ENCODE measurements around the gene GRIA4. TPM values are rescaled to one million over a fixed set of nuclear protein-coding genes. Genes with fewer than 3 reads are reported as not detected.

GRIA4 gene
- total and polyA plus RNA-seq, 2 donors = 3.1 TPM; not detected in 1

DNA sequence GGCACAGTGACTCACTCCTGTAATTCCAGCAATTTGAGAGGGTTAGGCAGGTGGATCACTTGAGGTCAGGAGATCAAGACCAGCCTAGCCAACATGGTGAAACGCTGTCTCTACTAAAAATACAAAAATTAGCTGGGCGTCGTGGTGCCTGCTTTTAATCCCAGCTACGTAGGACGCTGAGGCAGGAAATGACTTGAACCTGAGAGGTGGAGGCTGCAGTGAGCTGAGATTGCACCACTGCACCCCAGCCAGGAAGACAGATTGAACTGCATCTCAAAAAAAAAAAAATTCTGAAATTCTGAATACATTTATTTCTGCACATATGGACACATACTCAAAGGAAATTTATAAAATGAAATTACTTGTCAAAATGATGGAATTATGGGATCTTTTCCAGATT lies 103.2 kb downstream of the GRIA4 start:
- Histone ChIP-seq H3K4me1 (ENCODE audit: insufficient read depth) (no peaks in the 10 kb centered on the region), H3K4me3 (ENCODE audit: low read depth, low read length) (no peak overlapping the region), H3K27ac (ENCODE audit: low read depth) (no peak overlapping the region), H3K36me3 (ENCODE audit: insufficient read depth) (no peaks in the 10 kb centered on the region)
- no peak for DNase-seq (ENCODE audit: extremely low spot score)
- 67% methylated on average over 5 of the region's 5 CpGs for WGBS

DNA sequence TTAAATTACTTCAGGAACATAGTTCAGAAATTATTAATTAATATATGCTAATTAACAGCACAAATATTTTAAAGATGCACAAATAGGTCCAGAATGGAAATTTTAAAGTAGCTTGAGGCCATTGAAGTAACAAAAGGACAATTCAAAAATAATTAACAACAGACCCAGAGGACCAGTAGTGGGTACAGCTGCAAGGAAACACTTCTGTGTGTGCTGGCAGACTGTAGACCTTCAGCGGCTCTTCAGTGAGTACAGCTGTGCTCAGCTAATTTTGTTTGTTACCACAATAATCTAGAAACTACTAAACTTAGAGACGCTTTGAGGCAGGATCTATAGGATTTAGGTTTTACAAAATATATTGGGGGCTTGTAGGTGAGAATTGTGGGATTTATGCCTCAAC lies 103.8 kb downstream of the GRIA4 start:
- no peaks in the 10 kb centered on the region for H3K4me1 ChIP-seq (ENCODE audit: insufficient read depth)
- no peak for DNase-seq (ENCODE audit: extremely low spot score)
- no peak overlapping the region for H3K4me3 ChIP-seq (ENCODE audit: low read depth, low read length)
- no peak overlapping the region for H3K27ac ChIP-seq (ENCODE audit: low read depth)
- H3K36me3 ChIP-seq (ENCODE audit: insufficient read depth) = no peaks in the 10 kb centered on the region
- 80% methylated on average over 2 of the region's 2 CpGs for WGBS

DNA sequence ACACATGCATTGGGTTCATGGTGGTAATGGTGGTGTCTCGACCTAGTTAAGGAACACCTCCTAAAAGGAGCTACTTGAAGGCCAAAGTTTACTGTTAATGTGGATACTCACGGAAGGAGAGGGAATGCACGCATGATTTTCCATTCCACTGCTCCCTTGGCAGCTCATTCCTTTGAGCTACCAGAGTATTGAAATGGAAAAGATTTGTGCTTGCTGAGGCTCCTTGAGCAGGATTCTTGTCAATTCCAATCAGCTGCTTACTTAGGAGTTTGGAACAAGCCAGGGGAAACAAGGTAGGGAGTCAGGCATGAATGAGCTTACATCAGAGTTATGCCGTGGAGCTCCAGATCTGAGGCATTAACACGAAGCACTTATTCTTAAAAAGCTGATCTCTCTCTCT lies 108.8 kb downstream of the GRIA4 start:
- Histone ChIP-seq H3K4me3 (ENCODE audit: low read depth, low read length) (no peak overlapping the region), H3K27ac (ENCODE audit: low read depth) (no peak overlapping the region), H3K36me3 (ENCODE audit: insufficient read depth) (no peaks in the 10 kb centered on the region), H3K4me1 (ENCODE audit: insufficient read depth) (no peaks in the 10 kb centered on the region)
- WGBS = 79% methylated on average over 5 of the region's 5 CpGs
- no peak for DNase-seq (ENCODE audit: extremely low spot score)

DNA sequence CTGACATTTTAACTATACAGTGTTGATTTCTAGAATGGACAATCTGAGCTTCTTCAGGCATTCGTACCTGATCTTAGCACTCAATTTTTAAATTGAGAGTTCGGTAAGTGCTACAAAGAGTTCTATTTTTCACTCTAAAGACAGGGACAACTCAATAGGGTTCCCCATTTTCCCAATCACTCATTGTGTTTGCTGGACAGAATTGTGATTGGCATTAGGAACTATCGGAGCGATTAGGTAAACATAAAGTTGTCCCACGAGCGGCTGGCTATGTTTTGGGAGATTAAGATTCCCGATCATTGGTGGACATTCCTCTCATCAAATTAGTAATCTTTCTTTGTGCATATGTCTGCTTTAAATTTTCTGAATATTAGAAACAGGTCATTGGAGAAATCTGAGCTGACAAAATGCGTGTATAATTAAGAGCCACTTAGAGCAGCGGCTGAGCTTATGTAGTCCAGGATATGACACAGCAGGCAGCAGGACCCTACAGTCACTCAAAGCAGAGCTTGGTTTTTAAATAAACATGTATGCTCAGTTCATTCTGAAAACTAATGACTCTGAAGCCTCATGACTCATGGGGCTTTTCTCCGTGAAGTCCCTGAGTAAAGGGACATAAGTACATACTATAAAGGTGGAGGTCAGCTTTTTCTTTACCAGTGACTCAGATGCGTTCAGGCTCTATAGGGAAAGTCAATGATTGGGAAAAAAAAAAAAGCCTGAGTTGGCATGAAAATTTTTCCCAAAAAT lies 109.4 kb downstream of the GRIA4 start:
- H3K4me3 ChIP-seq (ENCODE audit: low read depth, low read length) = no peak overlapping the region
- no peak overlapping the region for H3K27ac ChIP-seq (ENCODE audit: low read depth)
- WGBS = 83% methylated on average over 11 of the region's 11 CpGs
- no peaks in the 10 kb centered on the region for H3K36me3 ChIP-seq (ENCODE audit: insufficient read depth)
- DNase-seq (ENCODE audit: extremely low spot score) = no peak
- no peaks in the 10 kb centered on the region for H3K4me1 ChIP-seq (ENCODE audit: insufficient read depth)

DNA sequence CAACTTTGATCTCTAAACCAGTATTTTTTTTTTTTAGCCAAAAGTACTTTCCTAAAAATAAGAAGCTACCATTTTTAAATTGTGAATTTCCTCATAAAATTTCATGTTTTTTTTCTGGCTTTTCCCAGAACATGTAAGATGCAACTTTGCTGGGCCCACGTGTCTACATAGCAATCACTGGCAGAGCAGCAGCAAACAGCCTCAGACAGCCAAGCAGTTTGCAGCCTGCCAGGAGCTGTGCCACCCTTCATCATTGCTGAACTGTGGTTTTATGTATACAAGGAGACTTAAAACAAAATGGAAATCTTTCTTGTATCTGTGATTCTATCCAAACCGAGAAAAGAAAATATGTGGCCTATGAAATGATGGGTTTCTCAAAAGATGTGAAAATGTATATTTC lies 110.2 kb downstream of the GRIA4 start:
- 77% methylated on average over 2 of the region's 2 CpGs for WGBS
- no peaks in the 10 kb centered on the region for H3K36me3 ChIP-seq (ENCODE audit: insufficient read depth)
- no peak overlapping the region for H3K4me3 ChIP-seq (ENCODE audit: low read depth, low read length)
- no peak for DNase-seq (ENCODE audit: extremely low spot score)
- H3K4me1 ChIP-seq (ENCODE audit: insufficient read depth) = no peaks in the 10 kb centered on the region
- H3K27ac ChIP-seq (ENCODE audit: low read depth) = no peak overlapping the region

DNA sequence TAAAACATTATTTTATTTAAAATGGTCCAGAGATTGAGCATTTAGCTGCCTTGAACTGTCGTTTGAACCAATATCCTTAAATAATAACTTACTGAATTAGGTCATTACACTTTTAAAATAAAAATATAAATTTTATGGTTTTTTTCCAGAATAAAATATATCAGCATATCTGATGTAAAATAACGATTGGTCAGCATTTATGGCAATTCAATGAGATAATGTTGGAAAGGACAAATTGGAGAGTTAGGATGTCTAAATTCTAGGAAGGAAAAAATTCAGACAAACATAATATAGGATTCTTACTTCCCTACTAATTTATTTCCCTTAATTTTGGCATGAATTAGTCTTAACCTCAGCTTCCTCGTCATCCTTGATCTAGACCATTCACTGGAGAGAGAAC lies 113.4 kb downstream of the GRIA4 start:
- Histone ChIP-seq H3K27ac (ENCODE audit: low read depth) (no peak overlapping the region), H3K4me1 (ENCODE audit: insufficient read depth) (no peaks in the 10 kb centered on the region), H3K4me3 (ENCODE audit: low read depth, low read length) (no peak overlapping the region), H3K36me3 (ENCODE audit: insufficient read depth) (no peaks in the 10 kb centered on the region)
- no peak for DNase-seq (ENCODE audit: extremely low spot score)
- WGBS = 81% methylated on average over 3 of the region's 3 CpGs

DNA sequence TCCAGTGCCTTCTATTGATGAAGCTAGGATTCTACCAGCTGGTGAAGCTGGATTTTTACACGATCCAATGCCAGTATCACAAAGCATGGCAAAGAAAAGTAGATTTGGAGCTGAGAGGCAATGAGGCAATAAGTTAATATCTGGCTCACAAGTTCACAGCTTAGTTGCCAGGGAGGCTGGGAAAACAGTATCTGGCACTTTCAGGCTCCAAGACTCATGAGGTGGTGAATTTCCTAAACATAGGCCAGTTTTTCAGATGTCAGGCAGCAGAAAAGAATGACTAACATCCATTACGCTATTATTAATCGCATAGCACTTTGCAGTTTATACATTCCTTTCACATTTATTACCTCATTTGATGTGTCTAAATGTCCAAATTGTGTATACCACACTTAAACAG lies 122.7 kb downstream of the GRIA4 start:
- Histone ChIP-seq H3K36me3 (ENCODE audit: insufficient read depth) (no peaks in the 10 kb centered on the region), H3K4me3 (ENCODE audit: low read depth, low read length) (no peak overlapping the region), H3K27ac (ENCODE audit: low read depth) (no peak overlapping the region), H3K4me1 (ENCODE audit: insufficient read depth) (no peaks in the 10 kb centered on the region)
- DNase-seq (ENCODE audit: extremely low spot score) = no peak
- 77% methylated on average over 3 of the region's 3 CpGs for WGBS

DNA sequence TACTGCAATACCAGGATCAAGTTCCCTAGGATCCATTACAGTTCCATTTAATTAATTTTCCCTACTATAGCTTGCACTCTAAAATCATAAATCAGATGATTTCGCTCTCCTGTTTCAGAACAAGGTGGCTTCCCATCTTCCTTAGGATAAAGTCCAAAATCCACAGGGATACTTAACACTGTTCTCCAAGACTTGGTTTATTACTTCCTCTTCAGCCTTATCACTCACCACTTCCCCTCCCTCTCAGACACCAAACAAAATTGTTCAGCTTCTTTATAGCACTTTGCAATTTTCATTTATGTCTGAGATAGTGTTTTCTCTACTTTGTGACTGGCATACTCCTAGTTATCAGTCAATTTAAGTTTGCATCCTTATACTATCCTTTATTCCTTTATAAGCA lies 124.6 kb downstream of the GRIA4 start:
- H3K27ac ChIP-seq (ENCODE audit: low read depth) = no peak overlapping the region
- H3K36me3 ChIP-seq (ENCODE audit: insufficient read depth) = no peaks in the 10 kb centered on the region
- no peaks in the 10 kb centered on the region for H3K4me1 ChIP-seq (ENCODE audit: insufficient read depth)
- DNase-seq (ENCODE audit: extremely low spot score) = no peak
- 81% methylated on average over 1 of the region's 1 CpG for WGBS
- H3K4me3 ChIP-seq (ENCODE audit: low read depth, low read length) = no peak overlapping the region

DNA sequence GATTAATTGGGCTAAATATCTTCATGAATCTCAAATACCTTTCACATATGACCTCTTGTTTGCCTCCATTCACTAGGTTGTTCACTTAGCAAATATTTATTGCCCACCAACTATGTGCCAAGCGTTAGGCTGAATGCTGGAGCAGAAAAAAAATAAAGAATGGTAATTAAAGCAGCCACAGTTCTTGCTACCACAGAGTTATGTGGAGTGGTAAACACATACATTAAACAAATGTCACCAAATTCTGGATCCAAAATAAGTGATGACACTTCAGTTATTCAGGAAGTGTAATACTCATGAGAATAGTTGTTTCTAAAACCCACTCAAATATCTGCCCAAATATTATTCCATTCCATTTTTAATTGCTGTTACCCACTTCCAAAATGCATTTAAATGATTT lies 128.4 kb downstream of the GRIA4 start:
- no peaks in the 10 kb centered on the region for H3K4me1 ChIP-seq (ENCODE audit: insufficient read depth)
- no peak for DNase-seq (ENCODE audit: extremely low spot score)
- no peaks in the 10 kb centered on the region for H3K36me3 ChIP-seq (ENCODE audit: insufficient read depth)
- H3K27ac ChIP-seq (ENCODE audit: low read depth) = no peak overlapping the region
- 82% methylated on average over 1 of the region's 1 CpG for WGBS
- H3K4me3 ChIP-seq (ENCODE audit: low read depth, low read length) = no peak overlapping the region

DNA sequence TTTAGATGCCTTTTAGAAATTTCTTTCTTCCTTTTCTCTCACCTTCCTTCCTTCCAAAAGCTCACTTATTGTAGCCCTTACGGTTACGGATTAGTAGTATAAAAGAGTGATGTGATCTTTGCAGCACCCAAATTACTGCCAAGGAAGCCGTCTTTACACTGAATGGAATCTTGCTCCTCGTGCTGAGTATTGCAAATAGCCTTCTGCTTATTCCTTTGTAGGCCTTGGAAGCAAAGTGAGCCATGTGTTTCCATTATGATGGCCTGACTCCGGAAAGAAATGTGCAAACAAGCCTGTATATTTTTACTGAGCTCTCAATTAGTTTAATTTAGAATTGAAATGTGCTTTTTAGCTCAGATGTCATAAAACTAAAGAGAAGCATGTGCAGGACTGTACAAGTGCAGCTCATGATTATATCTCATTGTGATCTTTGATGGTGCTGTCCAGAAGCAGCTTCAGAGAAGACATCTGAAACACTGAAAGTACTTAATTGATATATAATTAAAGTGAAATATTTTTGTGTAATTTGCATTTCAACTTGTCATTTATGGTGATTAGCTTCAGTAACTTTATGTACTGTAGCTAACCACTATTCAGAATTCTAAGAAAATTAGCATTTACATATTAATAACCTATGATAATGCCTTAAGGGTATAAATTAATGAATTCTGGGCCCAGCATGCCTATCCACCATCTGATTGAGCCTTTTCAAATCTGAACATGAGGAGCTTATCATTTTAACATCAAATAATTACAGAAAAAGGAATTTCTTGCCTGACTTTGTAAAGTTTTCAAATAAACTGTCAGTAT lies 129.3 kb downstream of the GRIA4 start:
- Histone ChIP-seq H3K4me1 (ENCODE audit: insufficient read depth) (no peaks in the 10 kb centered on the region), H3K4me3 (ENCODE audit: low read depth, low read length) (no peak overlapping the region), H3K36me3 (ENCODE audit: insufficient read depth) (no peaks in the 10 kb centered on the region), H3K27ac (ENCODE audit: low read depth) (no peak overlapping the region)
- WGBS = 70% methylated on average over 5 of the region's 5 CpGs
- no peak for DNase-seq (ENCODE audit: extremely low spot score)

DNA sequence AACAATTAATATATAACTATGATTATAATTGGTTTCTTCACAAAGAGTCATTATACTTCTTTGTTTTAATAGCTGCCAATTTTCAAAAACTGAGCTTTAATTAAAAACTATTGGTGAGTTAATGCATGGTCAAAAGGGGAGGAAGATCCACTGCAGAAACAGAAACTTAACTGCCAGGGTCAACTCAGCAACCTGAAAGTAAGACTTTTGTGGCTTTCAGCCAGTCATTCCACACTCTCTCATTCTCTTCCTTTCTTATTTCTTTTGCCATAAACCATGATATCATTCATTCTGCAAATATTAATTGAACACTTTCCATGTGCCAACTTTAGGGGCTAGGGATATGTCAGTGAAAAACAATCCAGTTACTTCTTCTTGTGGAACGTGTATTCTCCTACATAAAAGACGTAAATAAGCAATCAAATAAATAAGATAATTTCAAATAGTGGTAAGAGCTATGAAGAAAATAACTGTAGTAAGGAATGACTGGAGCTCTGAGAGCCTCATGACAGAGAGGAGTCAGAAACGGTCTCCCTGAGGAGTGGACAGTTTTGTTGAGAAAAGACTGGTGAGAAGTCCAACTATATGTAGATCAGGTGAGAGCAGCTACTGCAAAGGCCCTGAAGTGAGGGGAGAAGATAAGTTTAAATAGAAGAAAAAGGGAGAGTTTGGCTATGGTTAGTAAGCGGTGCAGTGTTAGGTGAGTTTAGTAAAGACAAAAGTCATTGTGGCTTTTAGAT lies 130.5 kb downstream of the GRIA4 start:
- WGBS = 85% methylated on average over 4 of the region's 4 CpGs
- Histone ChIP-seq H3K4me3 (ENCODE audit: low read depth, low read length) (no peak overlapping the region), H3K27ac (ENCODE audit: low read depth) (no peak overlapping the region), H3K4me1 (ENCODE audit: insufficient read depth) (no peaks in the 10 kb centered on the region), H3K36me3 (ENCODE audit: insufficient read depth) (no peaks in the 10 kb centered on the region)
- DNase-seq (ENCODE audit: extremely low spot score) = no peak

DNA sequence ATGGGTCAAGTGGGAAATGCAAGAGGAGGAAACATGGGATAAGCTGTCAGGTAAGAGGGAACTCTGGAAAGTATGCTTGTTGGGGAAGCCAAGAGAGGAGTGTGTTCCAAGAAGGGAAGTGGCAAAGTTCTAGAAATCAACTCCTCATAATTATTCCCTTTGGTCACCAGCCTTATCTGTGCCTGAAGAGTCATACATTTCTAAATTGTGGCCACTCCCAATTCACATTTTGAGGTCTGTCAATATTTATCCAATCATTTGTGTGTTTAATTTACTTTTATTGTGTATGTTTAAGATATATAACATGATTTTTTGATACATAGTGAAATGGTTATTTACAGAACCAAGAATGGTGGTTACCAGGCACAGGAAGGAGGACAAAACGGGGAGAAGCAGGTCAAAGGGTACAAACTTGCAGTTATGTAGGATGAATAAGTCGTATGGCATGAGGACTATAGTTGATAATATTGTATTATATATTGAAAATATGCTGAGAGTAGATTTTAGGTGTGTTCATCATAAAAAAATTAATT lies 131.7 kb downstream of the GRIA4 start:
- 79% methylated on average over 2 of the region's 2 CpGs for WGBS

DNA sequence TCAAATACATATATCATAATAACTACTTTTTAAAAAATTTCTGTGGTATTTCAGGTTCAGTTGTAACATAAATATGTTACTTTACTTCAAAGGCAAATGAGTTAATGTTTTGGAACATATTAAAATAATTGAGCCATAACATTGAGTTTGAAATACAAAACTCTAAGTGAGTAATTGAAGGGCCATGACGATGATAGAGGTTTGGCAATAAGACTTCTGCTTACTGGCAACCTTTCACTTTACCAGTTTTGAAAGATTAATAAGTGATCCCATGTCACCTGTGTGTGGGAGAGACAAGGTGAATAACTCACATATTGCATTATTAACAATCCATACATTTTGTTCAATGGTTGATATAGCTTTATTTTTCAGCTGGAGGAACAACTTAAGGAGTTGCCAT lies 144.4 kb downstream of the GRIA4 start:
- H3K4me1 ChIP-seq (ENCODE audit: insufficient read depth) = no peaks in the 10 kb centered on the region
- no peak overlapping the region for H3K27ac ChIP-seq (ENCODE audit: low read depth)
- 78% methylated on average over 1 of the region's 1 CpG for WGBS
- no peak overlapping the region for H3K4me3 ChIP-seq (ENCODE audit: low read depth, low read length)
- H3K36me3 ChIP-seq (ENCODE audit: insufficient read depth) = no peaks in the 10 kb centered on the region
- DNase-seq (ENCODE audit: extremely low spot score) = no peak

More for the DNA sequence above, 131.7 kb downstream of the GRIA4 start:
- Histone ChIP-seq H3K36me3 (ENCODE audit: insufficient read depth) (no peaks in the 10 kb centered on the region), H3K4me1 (ENCODE audit: insufficient read depth) (no peaks in the 10 kb centered on the region), H3K27ac (ENCODE audit: low read depth) (no peak overlapping the region), H3K4me3 (ENCODE audit: low read depth, low read length) (no peak overlapping the region)
- no peak for DNase-seq (ENCODE audit: extremely low spot score)
